NCI-H2107 (cell line): ENCODE results near the gene MYO16.
"Not testable (repeated sequence)": the region's sequence is repeated elsewhere in the genome, so short reads cannot be mapped to it uniquely, and the experiment has no call there.

Experiments used
- DNase-seq: peaks from one replicate; lab custom pipeline; 2025; lab: John Stamatoyannopoulos, UW

MYO16 gene

GRCh38 chr13:108895220-108895704 lies 265.9 kb downstream of the MYO16 start:
- DNase-seq: no peak

- DNase-seq: no peak
These were observed 268.5 kb downstream of the MYO16 start for GRCh38 chr13:108897955-108898354.

- DNase-seq: no peak
These were observed 273.2 kb downstream of the MYO16 start for GRCh38 chr13:108902405-108903155.

- no peak for DNase-seq
These were observed 274.2 kb downstream of the MYO16 start for GRCh38 chr13:108903613-108904012.

- no peak for DNase-seq
These were observed 282.4 kb downstream of the MYO16 start for GRCh38 chr13:108911807-108912206.

- DNase-seq: not testable (repeated sequence)
These were observed 284.3 kb downstream of the MYO16 start for GRCh38 chr13:108913731-108914130.

- no peak for DNase-seq
These were observed 285.8 kb downstream of the MYO16 start for GRCh38 chr13:108915095-108915633.

GRCh38 chr13:108915634-108916512 lies 286.5 kb downstream of the MYO16 start:
- peak; percentile 56 for DNase-seq

- DNase-seq: no peak
These were observed 288.2 kb downstream of the MYO16 start for GRCh38 chr13:108917581-108917980.

GRCh38 chr13:108919036-108919907 lies 289.9 kb downstream of the MYO16 start:
- no peak for DNase-seq

GRCh38 chr13:108920137-108920536 lies 290.7 kb downstream of the MYO16 start:
- DNase-seq: no peak

- no peak for DNase-seq
These were observed 291.8 kb downstream of the MYO16 start for GRCh38 chr13:108921238-108921637.

- DNase-seq: no peak
These were observed 292.7 kb downstream of the MYO16 start for GRCh38 chr13:108922108-108922507.

- no peak for DNase-seq
These were observed 294.1 kb downstream of the MYO16 start for GRCh38 chr13:108923386-108924047.

GRCh38 chr13:108924134-108924533 lies 294.7 kb downstream of the MYO16 start:
- no peak for DNase-seq

- DNase-seq: no peak
These were observed 295.1 kb downstream of the MYO16 start for GRCh38 chr13:108924541-108924940.

- DNase-seq: no peak
These were observed 295.7 kb downstream of the MYO16 start for GRCh38 chr13:108925070-108925469.

- DNase-seq: no peak
These were observed 297.5 kb downstream of the MYO16 start for GRCh38 chr13:108926862-108927261.

- no peak for DNase-seq
These were observed 298.2 kb downstream of the MYO16 start for GRCh38 chr13:108927615-108928014.

- DNase-seq: no peak
These were observed 300.3 kb downstream of the MYO16 start for GRCh38 chr13:108929532-108930206.

GRCh38 chr13:108932196-108932595 lies 302.8 kb downstream of the MYO16 start:
- no peak for DNase-seq
